GM18505 (cell line): ENCODE data around the gene BCAN.

ENCODE experiments used
- ATAC-seq: cut with Tn5 transposase; IDR thresholded peaks from one replicate; pipeline ENCODE4 v1.9.1; 2021; ENCODE audit not compliant: unreplicated experiment
- POLR2A ChIP-seq: IDR thresholded peaks from 4 replicates; pipeline ENCODE4 v1.6.1; 2011; ENCODE audit warnings: borderline replicate concordance; ENCODE audit not compliant: insufficient read depth, insufficient read length; ENCODE audit errors: extremely low read depth

The BCAN gene

GRCh38 chr1:156677616-156678596 is 36.0 kb downstream of the BCAN start:
- no peak for TF ChIP-seq POLR2A
- no peak for ATAC-seq

- no peak for TF ChIP-seq POLR2A
- ATAC-seq = no peak
Observed at GRCh38 chr1:156680056-156680455, 38.1 kb downstream of the BCAN start.

GRCh38 chr1:156681196-156681960 is 39.5 kb downstream of the BCAN start:
- no peak for ATAC-seq
- TF ChIP-seq POLR2A = no peak

- TF ChIP-seq POLR2A = no peak
- no peak for ATAC-seq
Observed at GRCh38 chr1:156682166-156682890, 40.4 kb downstream of the BCAN start.

GRCh38 chr1:156684227-156684782 is 42.4 kb downstream of the BCAN start:
- no peak for TF ChIP-seq POLR2A
- ATAC-seq = no peak

- ATAC-seq = peak; percentile 61
- no peak for TF ChIP-seq POLR2A
Observed at GRCh38 chr1:156689035-156689952, 47.4 kb downstream of the BCAN start.

- ATAC-seq = no peak
- TF ChIP-seq POLR2A = no peak
Observed at GRCh38 chr1:156689953-156690674, 48.2 kb downstream of the BCAN start.

GRCh38 chr1:156690675-156691036 is 48.7 kb downstream of the BCAN start:
- TF ChIP-seq POLR2A = no peak
- ATAC-seq = no peak

GRCh38 chr1:156691191-156691590 is 49.3 kb downstream of the BCAN start:
- no peak for ATAC-seq
- TF ChIP-seq POLR2A = no peak

GRCh38 chr1:156691665-156692440 is 49.9 kb downstream of the BCAN start:
- TF ChIP-seq POLR2A = no peak
- no peak for ATAC-seq

- TF ChIP-seq POLR2A = no peak
Observed at GRCh38 chr1:156692441-156692924, 50.6 kb downstream of the BCAN start.

More at GRCh38 chr1:156692441-156692924, 50.6 kb downstream of the BCAN start:
- ATAC-seq = no peak
